Lung (tissue), 12 donors: ENCODE results near the gene SPOCK3. TPM values are rescaled to one million over a fixed set of nuclear protein-coding genes. Genes with fewer than 3 reads are reported as not detected.

Source experiments
- ATAC-seq: fragments of 200-7000 bp; cut with Tn5 transposase; one replicate; pipeline ENCODE4 v1.9.1; 2020; ENCODE audit warnings: moderate number of reproducible peaks; ENCODE audit not compliant: insufficient read depth, low FRiP score
- DNase-seq, 3 donors: peaks; one replicate each; pipeline ENCODE4 v3.0.0-alpha.2; 2013 to 2017
- H3K27ac ChIP-seq, 2 donors: one replicate each; pipeline ENCODE4 v1.5.1; 2013; ENCODE audit warnings: mild to moderate bottlenecking in 2 of 2, moderate library complexity in 2 of 2, control low read depth in 1 of 2, inconsistent platforms in 1 of 2, low read depth in 1 of 2, low read length in 1 of 2
- H3K27me3 ChIP-seq, 3 donors: one replicate each; pipeline ENCODE4 v1.5.1; 2013; ENCODE audit warnings: low read length in 2 of 3; ENCODE audit not compliant: control insufficient read depth in 3 of 3, insufficient read depth in 3 of 3
- H3K36me3 ChIP-seq, 4 donors: one replicate each; pipeline ENCODE4 v1.5.1; 2013; ENCODE audit warnings: low read length in 4 of 4, mild to moderate bottlenecking in 1 of 4, moderate library complexity in 1 of 4; ENCODE audit not compliant: control insufficient read depth in 4 of 4, insufficient read depth in 4 of 4
- H3K4me1 ChIP-seq, 5 donors: one replicate each; pipeline ENCODE4 v1.5.1; 2013; ENCODE audit warnings: low read length in 5 of 5, mild to moderate bottlenecking in 2 of 5, moderate library complexity in 1 of 5; ENCODE audit not compliant: control insufficient read depth in 5 of 5, insufficient read depth in 5 of 5
- H3K4me3 ChIP-seq: one replicate; pipeline ENCODE4 v1.5.1; 2013; ENCODE audit warnings: mild to moderate bottlenecking, control low read depth, moderate library complexity
- H3K9ac ChIP-seq, 2 donors: one replicate each; pipeline ENCODE4 v1.5.1; 2013; ENCODE audit warnings: low read length in 2 of 2, control low read depth in 1 of 2; ENCODE audit not compliant: insufficient read depth in 1 of 2
- H3K9me3 ChIP-seq, 4 donors: one replicate each; pipeline ENCODE4 v1.5.1; 2013; ENCODE audit warnings: low read length in 3 of 4, mild to moderate bottlenecking in 1 of 4, moderate library complexity in 1 of 4; ENCODE audit not compliant: control insufficient read depth in 4 of 4, insufficient read depth in 3 of 4
- CTCF ChIP-seq: IDR thresholded peaks from 2 replicates; pipeline ENCODE4 v1.5.1; 2012; ENCODE audit warnings: mild to moderate bottlenecking; ENCODE audit errors: control extremely low read depth, extremely low read depth
- WGBS, 2 donors: extraction: QIAGEN DNeasy Blood & Tissue Kit; methylation state at CpG; one replicate each; pipeline ENCODE4 v1.1.7; 2013; 5-methylcytosine and 5-hydroxymethylcytosine counted together
- polyA plus RNA-seq, 2 donors: library from polyadenylated mRNA; stranded (reverse); fragments of 200-250 nt; gene quantifications; one replicate each; pipeline ENCODE4 v1.2.1, GENCODE V29; 2013
- total RNA-seq, 2 donors: library from RNA; depleted of rRNA in 1 of 2; stranded (reverse); fragments of >200 nt in 1 of 2; gene quantifications; one replicate each; pipeline ENCODE4 v1.2.1, GENCODE V29; 2014 to 2021
- donor health status: control.
- donor health status: control.
- donor health status: Bipolar disorder and iron deficiency.
- donor health status: healthy.
- donor health status: DM: yes; HTN: yes; CAD: no.

Gene SPOCK3
- total and polyA plus RNA-seq, 4 donors = 0.24 to 1.4 (median 0.60) TPM

DNA sequence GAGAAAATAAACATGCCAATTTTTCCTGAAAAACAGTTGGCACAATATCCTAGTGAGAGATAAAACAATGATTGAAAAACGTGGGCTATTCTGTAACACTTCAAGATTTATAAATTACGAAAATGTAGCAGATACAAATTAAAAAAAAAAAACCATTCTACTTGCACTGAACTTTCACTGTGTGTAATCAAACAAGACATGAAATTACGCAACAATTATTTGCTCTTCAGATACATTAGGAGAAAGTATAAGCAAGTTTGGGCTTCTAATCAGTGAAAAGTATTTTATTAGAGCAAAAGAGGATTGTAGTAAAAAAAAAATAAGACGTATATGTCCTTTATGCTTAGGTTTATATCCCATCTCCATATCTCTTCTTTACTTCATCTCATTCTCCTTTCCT, 320.4 kb downstream of the SPOCK3 start:
- Histone ChIP-seq H3K4me1 (no peaks in the 10 kb centered on the region), H3K27me3 (no peaks in the 10 kb centered on the region), H3K36me3 (no peaks in the 10 kb centered on the region), H3K4me3 (no peak overlapping the region), H3K27ac (no peak overlapping the region), H3K9ac (no peak overlapping the region), H3K9me3 (no peaks in the 10 kb centered on the region)
- no peak for ATAC-seq
- DNase-seq = no peak
- 54 to 69% methylated on average over 4 of the region's 4 CpGs for WGBS, 2 donors
- TF ChIP-seq CTCF = no peak

DNA sequence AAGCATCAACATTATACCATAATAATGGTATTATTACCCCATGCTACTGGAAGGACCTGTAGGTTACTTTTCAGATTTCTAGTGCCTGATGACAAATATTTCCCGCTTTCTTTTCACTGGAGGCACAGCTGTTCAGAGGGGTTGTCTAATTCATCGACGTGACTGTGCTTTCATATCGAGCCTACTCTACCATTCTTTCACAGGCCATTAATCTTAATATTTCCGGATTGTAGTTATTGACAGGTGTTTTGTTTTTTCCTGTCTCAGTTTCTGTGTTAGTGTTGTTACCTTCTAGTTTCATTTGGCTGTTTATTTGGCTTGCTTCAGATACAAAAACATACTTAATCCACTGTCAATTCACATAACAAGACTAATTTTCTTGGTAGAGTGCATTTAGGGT, 330.9 kb downstream of the SPOCK3 start:
- TF ChIP-seq CTCF = no peak
- Histone ChIP-seq H3K36me3 (no peaks in the 10 kb centered on the region), H3K4me3 (no peak overlapping the region), H3K27ac (no peak overlapping the region), H3K4me1 (no peaks in the 10 kb centered on the region), H3K27me3 (no peaks in the 10 kb centered on the region), H3K9me3 (no peaks in the 10 kb centered on the region), H3K9ac (no peak overlapping the region)
- ATAC-seq = no peak
- DNase-seq = no peak
- WGBS, 2 donors = 73 to 77% methylated on average over 5 of the region's 5 CpGs

DNA sequence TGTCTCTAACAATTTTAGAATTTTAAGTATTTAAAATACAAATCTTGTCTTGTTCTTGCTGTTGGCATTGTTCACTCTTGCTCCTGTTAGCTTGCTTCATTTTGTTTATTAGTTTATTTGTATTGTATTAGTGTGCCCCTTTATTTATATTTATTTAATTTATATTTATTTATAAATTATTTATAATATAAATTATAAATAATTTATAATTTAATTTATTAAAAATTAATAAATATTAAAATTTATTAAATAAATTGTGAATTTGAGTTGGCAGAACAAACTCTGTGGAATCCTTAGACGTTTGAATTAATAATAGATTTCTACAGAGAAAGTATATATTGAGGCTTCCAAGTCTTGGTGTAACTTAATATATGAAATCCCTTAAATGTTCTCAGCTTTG, 331.4 kb downstream of the SPOCK3 start:
- H3K9ac ChIP-seq = no peak overlapping the region
- no peaks in the 10 kb centered on the region for H3K9me3 ChIP-seq
- H3K4me3 ChIP-seq = no peak overlapping the region
- H3K4me1 ChIP-seq = no peaks in the 10 kb centered on the region
- no peaks in the 10 kb centered on the region for H3K36me3 ChIP-seq
- ATAC-seq (no peak), DNase-seq (no peak)
- 64 to 65% methylated on average over 1 of the region's 1 CpG for WGBS, 2 donors
- H3K27ac ChIP-seq = no peak overlapping the region
- no peaks in the 10 kb centered on the region for H3K27me3 ChIP-seq
- TF ChIP-seq CTCF = no peak

GRCh38 chr4:166896254-166896653, 338.0 kb downstream of the SPOCK3 start:
- H3K27ac ChIP-seq = no peak overlapping the region
- 65 to 76% methylated on average over 3 of the region's 3 CpGs for WGBS, 2 donors

More at GRCh38 chr4:166896254-166896653, 338.0 kb downstream of the SPOCK3 start:
- TF ChIP-seq CTCF = no peak
- Histone ChIP-seq H3K9ac (no peak overlapping the region), H3K4me3 (no peak overlapping the region), H3K27me3 (no peaks in the 10 kb centered on the region), H3K36me3 (no peaks in the 10 kb centered on the region), H3K4me1 (no peaks in the 10 kb centered on the region), H3K9me3 (no peaks in the 10 kb centered on the region)
- ATAC-seq (no peak), DNase-seq (no peak)
